GM21447 (cell line): ENCODE data around the gene EMID1.
"Not testable (repeated sequence)": the region's sequence is repeated elsewhere in the genome, so short reads cannot be mapped to it uniquely, and the experiment has no call there.

ENCODE experiments used
- ATAC-seq: cut with Tn5 transposase; IDR thresholded peaks from one replicate; pipeline ENCODE4 v1.9.1; 2021; ENCODE audit not compliant: unreplicated experiment

The EMID1 gene

GRCh38 chr22:29208879-29209623 is 3.4 kb downstream of the EMID1 start:
- ATAC-seq = no peak

- ATAC-seq = no peak
Observed at GRCh38 chr22:29209624-29209929, 3.9 kb downstream of the EMID1 start.

- no peak for ATAC-seq
Observed at GRCh38 chr22:29211066-29211465, 5.4 kb downstream of the EMID1 start.

GRCh38 chr22:29211466-29211865 is 5.8 kb downstream of the EMID1 start:
- ATAC-seq = no peak

- ATAC-seq = no peak
Observed at GRCh38 chr22:29212743-29213142, 7.0 kb downstream of the EMID1 start.

- no peak for ATAC-seq
Observed at GRCh38 chr22:29213493-29213892, 7.8 kb downstream of the EMID1 start.

GRCh38 chr22:29214232-29214631 is 8.5 kb downstream of the EMID1 start:
- no peak for ATAC-seq

- no peak for ATAC-seq
Observed at GRCh38 chr22:29215012-29215860, 9.5 kb downstream of the EMID1 start.

GRCh38 chr22:29216011-29216872 is 10.5 kb downstream of the EMID1 start:
- ATAC-seq = no peak

GRCh38 chr22:29216873-29217666 is 11.4 kb downstream of the EMID1 start:
- ATAC-seq = no peak

GRCh38 chr22:29217827-29218757 is 12.4 kb downstream of the EMID1 start:
- no peak for ATAC-seq

- no peak for ATAC-seq
Observed at GRCh38 chr22:29218758-29219408, 13.2 kb downstream of the EMID1 start.

GRCh38 chr22:29219409-29219782 is 13.7 kb downstream of the EMID1 start:
- not testable (repeated sequence) for ATAC-seq

GRCh38 chr22:29219881-29220670 is 14.4 kb downstream of the EMID1 start:
- no peak for ATAC-seq

GRCh38 chr22:29224121-29224858 is 18.6 kb downstream of the EMID1 start:
- ATAC-seq = no peak

- ATAC-seq = no peak
Observed at GRCh38 chr22:29224859-29225410, 19.2 kb downstream of the EMID1 start.

- ATAC-seq = no peak
Observed at GRCh38 chr22:29225422-29226090, 19.9 kb downstream of the EMID1 start.
